ENCODE data around the gene SEPHS1.

SEPHS1 gene

DNA sequence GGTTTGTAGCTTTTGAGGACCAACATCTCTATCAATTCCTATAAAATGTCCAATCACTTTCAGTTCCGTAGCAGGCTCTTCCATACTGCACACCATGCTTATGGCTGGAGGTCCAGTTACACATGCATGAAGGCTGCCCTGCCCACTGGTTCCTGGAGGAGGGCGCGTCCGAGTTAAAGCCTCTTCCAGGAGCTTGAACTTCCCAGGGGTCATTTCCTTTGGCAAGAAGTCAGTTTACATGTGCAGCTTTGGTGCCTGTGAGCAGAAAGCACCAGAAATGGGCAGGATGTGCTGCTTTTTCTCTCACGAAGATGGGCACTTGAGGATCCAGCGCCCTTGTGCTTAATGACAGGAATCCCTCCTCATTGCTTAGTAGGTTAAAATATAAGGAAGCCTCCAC, 30.6 kb downstream of the SEPHS1 start:
- H3K9me3 Mint-ChIP-seq: no peaks in the 10 kb centered on the region
- no peak overlapping the region for H3K4me3 Mint-ChIP-seq
- H3K4me1 Mint-ChIP-seq: peaks cover 5% of the 10 kb centered on the region
- no peak overlapping the region for H3K27ac Mint-ChIP-seq
- H3K27me3 Mint-ChIP-seq (ENCODE audit: low read depth): no peaks in the 10 kb centered on the region
- TF ChIP-seq, protein P1, sequence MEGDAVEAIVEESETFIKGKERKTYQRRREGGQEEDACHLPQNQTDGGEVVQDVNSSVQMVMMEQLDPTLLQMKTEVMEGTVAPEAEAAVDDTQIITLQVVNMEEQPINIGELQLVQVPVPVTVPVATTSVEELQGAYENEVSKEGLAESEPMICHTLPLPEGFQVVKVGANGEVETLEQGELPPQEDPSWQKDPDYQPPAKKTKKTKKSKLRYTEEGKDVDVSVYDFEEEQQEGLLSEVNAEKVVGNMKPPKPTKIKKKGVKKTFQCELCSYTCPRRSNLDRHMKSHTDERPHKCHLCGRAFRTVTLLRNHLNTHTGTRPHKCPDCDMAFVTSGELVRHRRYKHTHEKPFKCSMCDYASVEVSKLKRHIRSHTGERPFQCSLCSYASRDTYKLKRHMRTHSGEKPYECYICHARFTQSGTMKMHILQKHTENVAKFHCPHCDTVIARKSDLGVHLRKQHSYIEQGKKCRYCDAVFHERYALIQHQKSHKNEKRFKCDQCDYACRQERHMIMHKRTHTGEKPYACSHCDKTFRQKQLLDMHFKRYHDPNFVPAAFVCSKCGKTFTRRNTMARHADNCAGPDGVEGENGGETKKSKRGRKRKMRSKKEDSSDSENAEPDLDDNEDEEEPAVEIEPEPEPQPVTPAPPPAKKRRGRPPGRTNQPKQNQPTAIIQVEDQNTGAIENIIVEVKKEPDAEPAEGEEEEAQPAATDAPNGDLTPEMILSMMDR (IDR thresholded peaks at IDR 0.05; ENCODE audit: unreplicated experiment in 3 of 3): no peak
- H3K36me3 Mint-ChIP-seq (ENCODE audit: low read depth): peaks cover 44% of the 10 kb centered on the region

DNA sequence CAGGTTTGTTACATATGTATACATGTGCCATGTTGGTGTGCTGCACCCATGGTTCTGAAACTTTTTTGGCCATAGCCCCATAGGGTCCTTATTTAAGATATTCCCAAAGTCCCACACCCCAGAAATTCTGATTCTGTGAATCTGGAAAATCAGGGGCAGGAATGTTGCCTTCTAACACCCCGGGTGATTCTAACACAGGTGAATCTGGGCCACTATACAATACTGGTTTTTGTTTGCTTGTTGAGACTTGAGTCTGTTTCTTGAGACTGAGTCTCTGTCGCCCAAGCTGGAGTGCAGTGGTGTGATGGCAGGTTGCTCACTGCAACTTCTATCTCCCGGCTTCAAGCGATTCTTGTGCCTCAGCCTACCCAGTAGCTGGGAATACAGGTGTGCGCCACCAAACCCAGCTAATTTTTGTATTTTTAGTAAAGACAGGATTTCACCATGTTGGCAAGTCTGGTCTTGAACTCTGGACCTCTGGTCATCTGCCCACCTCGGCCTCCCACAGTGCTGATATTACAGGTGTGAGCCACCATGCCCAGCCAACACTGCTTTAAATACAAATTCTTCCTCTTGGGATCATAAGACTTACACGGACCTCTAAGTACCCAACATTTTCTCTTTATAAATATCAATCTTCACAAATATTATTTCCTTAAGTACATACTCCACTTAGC, 31.3 kb downstream of the SEPHS1 start:
- Mint-ChIP-seq H3K36me3 (ENCODE audit: low read depth) (peaks cover 37% of the 10 kb centered on the region), H3K4me3 (no peak overlapping the region), H3K27me3 (ENCODE audit: low read depth) (no peaks in the 10 kb centered on the region), H3K4me1 (peaks cover 5% of the 10 kb centered on the region), H3K9me3 (no peaks in the 10 kb centered on the region), H3K27ac (no peak overlapping the region)
- TF ChIP-seq, protein P1 (IDR thresholded peaks at IDR 0.05; ENCODE audit: unreplicated experiment in 3 of 3): no peak

DNA sequence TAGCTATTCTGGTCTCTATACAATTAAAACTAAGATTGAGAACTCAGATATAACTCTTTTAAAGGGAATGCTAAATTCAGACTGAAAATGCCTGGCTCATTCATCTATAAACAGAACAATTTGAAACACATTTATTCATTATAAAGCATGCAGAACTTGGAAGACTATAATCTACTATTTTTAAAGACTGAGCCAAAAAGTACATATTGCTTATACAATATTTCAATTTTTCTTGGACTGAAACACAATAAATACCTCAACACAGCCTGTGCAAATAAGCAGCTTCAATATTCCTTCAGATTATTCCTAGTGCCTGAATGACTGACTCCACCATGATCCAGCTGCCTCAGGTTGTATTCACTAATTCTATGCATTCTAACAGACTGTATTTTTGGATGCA, 32.7 kb downstream of the SEPHS1 start:
- no peak overlapping the region for H3K27ac Mint-ChIP-seq
- no peak overlapping the region for H3K4me3 Mint-ChIP-seq
- TF ChIP-seq, protein P1 (IDR thresholded peaks at IDR 0.05; ENCODE audit: unreplicated experiment in 3 of 3): no peak
- H3K36me3 Mint-ChIP-seq (ENCODE audit: low read depth): peaks cover 31% of the 10 kb centered on the region
- H3K9me3 Mint-ChIP-seq: no peaks in the 10 kb centered on the region
- H3K27me3 Mint-ChIP-seq (ENCODE audit: low read depth): no peaks in the 10 kb centered on the region
- H3K4me1 Mint-ChIP-seq: peaks cover 5% of the 10 kb centered on the region

DNA sequence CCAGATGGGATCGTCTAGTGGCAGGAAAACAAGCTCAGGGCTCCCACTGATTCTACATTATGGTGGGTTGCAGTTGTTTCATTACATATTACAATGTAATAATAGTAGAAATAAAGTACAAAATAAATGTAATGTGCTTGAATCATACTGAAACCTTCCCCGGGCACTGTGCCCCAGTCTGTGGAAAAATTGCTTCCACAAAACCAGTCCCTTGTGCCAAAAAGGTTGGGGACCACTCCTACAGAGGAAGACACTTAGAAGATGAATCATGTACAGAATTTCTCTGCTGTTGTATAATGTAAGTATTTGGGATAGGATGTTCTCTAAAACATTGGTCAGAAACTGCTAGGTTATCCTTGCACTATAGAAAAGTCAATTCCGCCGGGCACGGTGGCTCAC, 36.9 kb downstream of the SEPHS1 start:
- H3K27ac Mint-ChIP-seq: peak overlapping the region in 1 of 3 experiments; percentile 71
- no peak overlapping the region for H3K4me3 Mint-ChIP-seq
- H3K4me1 Mint-ChIP-seq: peaks cover 5% of the 10 kb centered on the region
- peaks cover 4% of the 10 kb centered on the region for H3K36me3 Mint-ChIP-seq (ENCODE audit: low read depth)
- no peaks in the 10 kb centered on the region for H3K27me3 Mint-ChIP-seq (ENCODE audit: low read depth)
- TF ChIP-seq, protein P1 (IDR thresholded peaks at IDR 0.05; ENCODE audit: unreplicated experiment in 3 of 3): no peak
- no peaks in the 10 kb centered on the region for H3K9me3 Mint-ChIP-seq

DNA sequence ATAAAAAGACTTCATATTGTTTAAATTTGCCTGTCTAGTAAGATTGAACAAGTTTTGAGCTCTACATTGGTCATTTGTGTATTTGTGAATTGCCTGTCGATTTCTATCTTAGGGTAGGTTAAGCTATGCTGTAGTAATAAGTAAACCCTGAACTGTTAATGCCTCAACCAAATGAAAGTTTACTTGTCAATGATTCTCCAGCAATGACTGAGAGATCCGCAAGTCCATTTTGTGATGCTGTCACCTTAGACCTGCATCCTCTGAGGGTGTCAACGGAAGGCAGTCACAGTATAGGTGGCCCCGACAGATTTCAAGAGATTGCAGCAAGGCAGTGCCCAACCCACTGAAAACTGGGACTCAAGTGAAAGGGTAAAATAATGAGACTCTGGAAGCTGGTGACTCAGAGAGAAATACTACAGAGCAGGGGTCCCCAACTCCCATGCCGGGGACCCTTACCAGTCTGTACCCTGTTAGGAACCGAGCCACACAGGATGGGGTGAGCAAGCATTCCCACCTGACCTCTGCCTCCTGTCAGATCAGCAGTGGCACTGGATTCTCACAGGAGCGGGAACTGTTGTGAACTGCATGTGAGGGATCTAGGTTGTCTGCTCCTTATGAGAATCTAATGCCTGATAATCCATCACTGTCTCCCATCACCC, 37.4 kb downstream of the SEPHS1 start:
- Mint-ChIP-seq H3K4me3 (no peak overlapping the region), H3K4me1 (peaks cover 5% of the 10 kb centered on the region), H3K9me3 (no peaks in the 10 kb centered on the region), H3K27me3 (ENCODE audit: low read depth) (no peaks in the 10 kb centered on the region), H3K27ac (peak overlapping the region in 2 of 3 experiments; percentile 33 to 71), H3K36me3 (ENCODE audit: low read depth) (no peaks in the 10 kb centered on the region)
- TF ChIP-seq, protein P1 (IDR thresholded peaks at IDR 0.05; ENCODE audit: unreplicated experiment in 3 of 3): no peak

DNA sequence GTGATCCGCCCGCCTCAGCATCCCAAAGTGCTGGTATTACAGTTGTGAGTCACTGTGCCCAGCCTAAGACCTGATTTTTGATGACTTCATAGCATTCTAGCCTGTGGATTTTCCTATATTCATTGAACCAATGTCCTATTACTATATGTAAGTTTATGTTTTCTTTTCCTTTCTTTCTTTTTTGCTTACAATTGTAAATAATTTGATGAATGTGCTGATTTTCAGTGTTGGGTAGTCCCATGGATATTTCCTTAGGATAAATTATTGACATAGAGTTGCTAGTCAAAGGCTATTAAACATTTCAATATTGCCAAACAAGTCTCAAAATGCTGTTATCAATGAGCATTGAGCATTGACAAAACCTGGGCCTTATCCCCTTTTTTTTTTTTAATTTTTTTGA, 38.3 kb downstream of the SEPHS1 start:
- TF ChIP-seq, protein P1 (IDR thresholded peaks at IDR 0.05; ENCODE audit: unreplicated experiment in 3 of 3): no peak
- Mint-ChIP-seq H3K9me3 (no peaks in the 10 kb centered on the region), H3K4me3 (no peak overlapping the region), H3K27me3 (ENCODE audit: low read depth) (no peaks in the 10 kb centered on the region), H3K4me1 (no peaks in the 10 kb centered on the region), H3K27ac (no peak overlapping the region), H3K36me3 (ENCODE audit: low read depth) (no peaks in the 10 kb centered on the region)
